SK-N-SH (cell line): ENCODE data around the gene RD3L.

Source experiments
- CTCF ChIP-seq: fragments of 200-600 bp; sonication (generic); IDR thresholded peaks from 2 replicates; pipeline ENCODE4 v1.6.1; 2017; ENCODE audit warnings: antibody characterized with exemption, mild to moderate bottlenecking, moderate library complexity
- FOXJ3 ChIP-seq: sonication (generic); formaldehyde crosslinking; IDR thresholded peaks from 2 replicates; pipeline ENCODE4 v1.5.1; 2020; ENCODE audit warnings: mild to moderate bottlenecking, missing genetic modification reagents
- POLR2AphosphoS5 ChIP-seq: IDR thresholded peaks from 2 replicates; pipeline ENCODE4 v1.6.1; 2012; ENCODE audit warnings: low read depth, low read length
- YY1 ChIP-seq: IDR thresholded peaks from 2 replicates; pipeline ENCODE4 v1.4.0; 2012; ENCODE audit warnings: low read depth, mild to moderate bottlenecking
- TF ChIP-seq, protein P1 (sequence below): IDR thresholded peaks from 2 replicates; pipeline ENCODE4 v1.6.1; 2012; ENCODE audit warnings: mild to moderate bottlenecking, low read depth, low read length, moderate library complexity

- TF ChIP-seq FOXJ3 (CRISPR knock-in tag) (no peak), CTCF (no peak), YY1 (no peak), POLR2AphosphoS5 (no peak)
- TF ChIP-seq, protein P1, sequence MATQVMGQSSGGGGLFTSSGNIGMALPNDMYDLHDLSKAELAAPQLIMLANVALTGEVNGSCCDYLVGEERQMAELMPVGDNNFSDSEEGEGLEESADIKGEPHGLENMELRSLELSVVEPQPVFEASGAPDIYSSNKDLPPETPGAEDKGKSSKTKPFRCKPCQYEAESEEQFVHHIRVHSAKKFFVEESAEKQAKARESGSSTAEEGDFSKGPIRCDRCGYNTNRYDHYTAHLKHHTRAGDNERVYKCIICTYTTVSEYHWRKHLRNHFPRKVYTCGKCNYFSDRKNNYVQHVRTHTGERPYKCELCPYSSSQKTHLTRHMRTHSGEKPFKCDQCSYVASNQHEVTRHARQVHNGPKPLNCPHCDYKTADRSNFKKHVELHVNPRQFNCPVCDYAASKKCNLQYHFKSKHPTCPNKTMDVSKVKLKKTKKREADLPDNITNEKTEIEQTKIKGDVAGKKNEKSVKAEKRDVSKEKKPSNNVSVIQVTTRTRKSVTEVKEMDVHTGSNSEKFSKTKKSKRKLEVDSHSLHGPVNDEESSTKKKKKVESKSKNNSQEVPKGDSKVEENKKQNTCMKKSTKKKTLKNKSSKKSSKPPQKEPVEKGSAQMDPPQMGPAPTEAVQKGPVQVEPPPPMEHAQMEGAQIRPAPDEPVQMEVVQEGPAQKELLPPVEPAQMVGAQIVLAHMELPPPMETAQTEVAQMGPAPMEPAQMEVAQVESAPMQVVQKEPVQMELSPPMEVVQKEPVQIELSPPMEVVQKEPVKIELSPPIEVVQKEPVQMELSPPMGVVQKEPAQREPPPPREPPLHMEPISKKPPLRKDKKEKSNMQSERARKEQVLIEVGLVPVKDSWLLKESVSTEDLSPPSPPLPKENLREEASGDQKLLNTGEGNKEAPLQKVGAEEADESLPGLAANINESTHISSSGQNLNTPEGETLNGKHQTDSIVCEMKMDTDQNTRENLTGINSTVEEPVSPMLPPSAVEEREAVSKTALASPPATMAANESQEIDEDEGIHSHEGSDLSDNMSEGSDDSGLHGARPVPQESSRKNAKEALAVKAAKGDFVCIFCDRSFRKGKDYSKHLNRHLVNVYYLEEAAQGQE, result no peak
Measured at GRCh38 chr14:103949131-103949790, 6.9 kb upstream of the RD3L start.
